Stimulated activated CD4-positive, alpha-beta T cell treated with anti-CD3 and anti-CD28 coated beads, Interleukin-1b, Interleukin-23, amount 100 ng/mL, for 1 hour (primary cell): Measurements from ENCODE around the gene TKT.
"Not testable (repeated sequence)": the region's sequence is repeated elsewhere in the genome, so short reads cannot be mapped to it uniquely, and the experiment has no call there.

ENCODE experiments used
- DNase-seq, 2 donors: peaks; one replicate each; pipeline ENCODE4 v3.0.0-alpha.2; 2020; ENCODE audit warnings: low read depth in 2 of 2

TKT gene

DNA sequence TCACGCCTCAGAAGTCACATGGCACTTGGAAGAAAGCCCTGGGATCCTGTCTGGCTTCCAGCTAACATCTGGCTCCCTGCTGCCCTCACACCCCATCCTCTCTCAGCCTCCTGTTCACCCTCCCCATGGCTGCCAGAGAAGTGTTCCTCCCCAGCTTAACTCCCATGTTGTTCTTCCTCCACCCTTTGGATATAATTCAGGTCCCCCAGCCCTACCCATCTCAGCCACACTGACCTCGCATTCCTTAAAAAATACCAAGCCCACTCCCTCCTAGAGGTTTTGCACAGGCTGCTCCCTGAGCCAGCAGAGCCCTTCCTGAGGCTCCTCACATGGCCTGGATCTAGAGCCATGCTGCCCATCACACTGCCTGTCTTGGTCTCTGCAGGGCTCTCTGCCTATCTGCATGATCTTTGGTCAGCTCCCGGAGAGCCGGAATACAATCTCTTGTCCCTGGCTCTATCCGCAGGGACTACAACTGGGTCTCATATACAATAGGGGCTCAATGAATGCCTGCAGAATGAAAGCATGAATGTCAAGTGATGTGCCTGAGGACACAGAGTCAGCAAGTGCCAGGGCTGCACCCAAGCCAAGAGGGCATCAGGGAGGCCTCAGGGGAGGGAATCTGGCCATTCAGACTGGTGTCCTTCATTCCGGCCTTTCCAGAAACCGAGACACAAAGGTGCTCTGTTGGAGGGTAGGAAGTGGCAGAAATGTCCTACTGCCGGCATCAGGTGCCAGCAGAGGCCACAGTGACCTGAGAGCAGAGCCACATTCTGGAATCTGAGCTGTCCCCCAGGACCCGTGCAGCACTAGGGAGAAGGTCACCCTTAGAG lies 3.8 kb upstream of the TKT start:
- DNase-seq: no peak

DNA sequence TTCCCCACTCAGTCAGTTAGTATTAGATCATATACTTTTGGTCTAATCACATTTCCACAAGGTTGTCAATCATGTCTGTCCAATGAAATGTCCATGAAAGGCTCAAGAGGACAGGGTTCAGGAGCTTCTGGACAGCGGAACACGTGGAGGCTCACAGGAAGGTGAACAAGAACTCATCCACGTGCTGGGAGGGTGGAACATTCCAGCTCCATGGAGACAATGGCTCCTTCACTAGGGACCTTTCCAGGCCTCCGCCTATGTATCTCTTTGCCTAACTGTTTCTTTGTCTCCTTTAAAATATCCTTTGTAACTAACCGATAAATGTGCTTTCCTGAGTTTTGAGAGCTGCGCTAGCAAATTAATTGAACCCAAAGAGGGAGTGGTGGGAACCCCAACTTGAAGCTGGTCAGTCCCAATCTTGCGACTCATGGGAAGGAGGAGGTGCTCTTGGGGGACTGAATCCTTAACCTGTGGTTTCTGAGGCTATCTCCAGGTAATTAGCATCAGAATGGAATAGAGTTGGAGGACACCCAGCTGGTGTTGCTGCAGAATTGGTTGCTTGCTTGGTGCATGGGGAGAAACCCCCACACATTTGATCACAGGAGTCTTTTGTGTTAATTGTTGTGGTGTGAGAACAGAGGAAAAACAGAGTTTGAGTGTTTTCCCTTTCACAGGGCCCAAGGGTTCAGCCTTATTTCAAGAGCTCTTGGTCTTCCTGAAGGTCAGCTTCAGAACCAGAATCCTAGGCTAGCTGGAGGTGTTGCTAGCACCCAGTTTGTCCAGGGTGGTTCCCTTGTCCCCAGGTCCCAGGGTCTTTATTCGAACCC lies 3.0 kb upstream of the TKT start:
- no peak for DNase-seq

DNA sequence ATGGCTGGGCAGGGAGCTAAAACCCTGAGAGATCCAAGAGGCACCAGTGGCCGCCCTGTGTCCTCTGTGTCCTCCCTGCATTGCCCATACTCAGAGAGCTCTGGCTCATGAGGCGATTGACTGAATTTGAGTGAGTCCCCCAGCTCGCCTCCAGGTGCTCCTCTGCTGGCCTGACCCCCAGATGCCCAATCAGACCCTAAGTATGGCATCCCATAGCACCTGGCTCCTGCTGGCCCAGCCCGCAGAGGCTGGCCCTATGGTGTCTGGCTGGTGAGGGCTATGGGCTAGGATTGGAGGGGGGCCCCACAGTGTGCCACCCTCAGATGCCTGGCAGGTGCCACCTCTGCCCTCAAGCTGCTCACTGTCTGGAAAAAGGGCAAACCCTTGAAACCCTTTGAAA lies 1.6 kb upstream of the TKT start:
- DNase-seq: no peak

DNA sequence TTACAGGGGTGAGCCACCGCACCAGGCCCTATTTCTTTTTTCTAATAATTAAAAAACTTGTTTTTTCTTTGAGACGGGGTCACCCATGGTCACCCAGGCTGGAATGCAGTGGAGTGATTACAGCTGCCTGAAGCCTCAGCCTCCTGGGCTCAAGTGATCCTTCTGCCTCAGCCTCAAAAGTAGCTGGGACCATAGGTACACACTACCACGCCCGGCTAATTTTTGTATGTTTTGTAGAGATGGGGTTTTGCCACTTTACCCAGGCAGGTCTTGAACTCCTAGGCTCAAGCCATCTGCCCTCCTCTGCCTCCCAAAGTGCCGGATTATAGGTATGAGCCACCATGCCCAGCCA lies 858 bp upstream of the TKT start:
- no peak for DNase-seq

DNA sequence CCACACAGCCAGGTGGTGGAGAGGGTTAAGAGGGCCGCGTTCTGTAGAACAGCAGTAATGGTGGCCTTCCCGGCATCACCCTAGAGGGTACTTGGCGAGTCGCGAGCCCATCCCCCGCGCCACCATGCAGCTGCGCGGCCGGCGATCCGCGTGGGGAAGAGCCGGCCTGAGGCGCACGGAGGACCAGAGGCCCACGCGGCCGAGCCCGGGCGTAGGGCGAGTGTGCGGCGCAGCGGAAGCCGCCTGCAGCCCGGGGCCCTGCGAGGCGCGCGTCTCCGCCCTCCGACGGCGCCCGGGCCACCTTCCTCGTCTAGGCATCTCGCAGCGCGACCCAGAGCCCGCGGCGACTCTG lies 423 bp downstream of the TKT start:
- peak in 1 of 2 donors; percentile 21 for DNase-seq

DNA sequence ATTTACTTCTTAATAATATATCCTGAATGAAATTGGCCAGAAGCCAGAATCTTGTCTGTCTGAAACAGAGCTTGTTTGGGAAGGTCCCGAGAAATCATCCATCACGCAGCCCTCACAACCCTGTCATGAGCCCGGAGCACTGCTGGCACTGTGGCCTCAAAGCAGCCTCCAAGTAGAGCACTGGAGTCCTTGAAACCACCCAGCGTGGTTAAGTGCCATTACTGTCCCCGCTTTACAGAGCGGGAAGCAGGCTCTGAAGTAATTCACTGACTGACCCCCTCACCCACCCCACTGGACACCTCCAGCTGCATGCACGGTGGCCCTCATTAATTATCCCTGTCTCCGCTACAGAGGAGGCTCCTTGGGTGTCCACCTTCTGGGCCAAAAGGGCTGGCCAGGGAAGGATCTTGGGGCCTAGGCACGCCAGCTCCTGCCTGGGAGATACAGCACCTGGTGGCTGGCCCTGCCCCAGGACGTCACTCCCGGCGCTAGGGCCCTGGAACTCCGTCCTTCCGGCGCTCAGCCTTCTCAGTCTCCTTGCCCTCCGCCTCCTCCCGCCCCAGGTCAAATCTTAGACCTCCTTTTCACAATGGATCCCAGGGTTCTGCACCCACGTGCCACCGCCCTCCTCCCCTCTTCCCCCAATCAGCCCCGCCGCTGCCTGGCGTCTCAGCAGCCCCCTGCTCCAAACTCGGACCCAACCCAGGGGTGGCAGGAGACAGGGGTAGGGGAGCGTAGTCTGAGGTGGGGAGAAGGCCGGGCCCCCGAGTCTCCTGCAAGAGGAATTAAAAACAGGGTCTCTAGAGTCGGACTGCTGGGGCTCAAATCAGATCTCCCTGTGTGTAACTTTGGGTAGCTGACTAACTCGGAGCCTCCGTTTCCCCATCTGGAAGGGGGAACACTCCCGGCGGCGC lies 1.1 kb downstream of the TKT start:
- peak in 1 of 2 donors; percentile 10 for DNase-seq

DNA sequence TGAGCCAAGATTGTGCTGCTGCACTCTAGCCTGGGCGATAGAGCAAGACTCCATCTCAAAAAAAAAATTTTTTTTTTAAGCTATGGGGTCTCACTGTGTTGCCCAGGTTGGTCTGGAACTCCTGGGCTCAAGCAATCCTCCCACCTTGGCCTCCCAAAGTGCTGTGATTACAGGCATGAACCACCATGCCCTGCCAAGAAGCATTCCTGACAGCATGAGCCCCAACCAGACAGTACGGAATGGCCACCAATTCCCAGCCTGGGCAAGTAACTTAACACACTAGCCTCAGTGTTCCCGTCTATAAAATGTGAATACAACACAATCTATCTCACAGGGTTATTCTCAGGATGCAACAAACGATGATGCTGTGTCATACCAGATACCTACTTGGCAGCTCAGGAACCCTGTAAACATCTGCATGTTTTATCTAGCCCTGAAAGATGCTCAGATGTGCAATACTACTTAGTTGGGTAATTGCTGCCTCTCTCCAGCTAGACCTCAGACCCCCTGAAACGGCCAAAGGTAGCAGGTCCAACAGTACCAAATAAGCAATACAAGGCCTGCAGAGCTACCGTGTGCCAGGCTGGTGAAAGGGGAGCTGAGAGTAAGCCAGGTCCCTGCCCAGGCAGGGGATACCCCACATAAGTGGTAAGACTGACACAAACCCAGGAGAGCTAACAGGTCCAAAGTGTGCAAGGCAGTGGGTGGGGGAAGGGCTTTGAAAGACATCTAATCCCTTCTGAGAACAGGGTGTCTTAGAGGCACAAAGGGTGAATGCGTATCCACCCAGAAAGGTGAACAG lies 1.9 kb downstream of the TKT start:
- no peak for DNase-seq

DNA sequence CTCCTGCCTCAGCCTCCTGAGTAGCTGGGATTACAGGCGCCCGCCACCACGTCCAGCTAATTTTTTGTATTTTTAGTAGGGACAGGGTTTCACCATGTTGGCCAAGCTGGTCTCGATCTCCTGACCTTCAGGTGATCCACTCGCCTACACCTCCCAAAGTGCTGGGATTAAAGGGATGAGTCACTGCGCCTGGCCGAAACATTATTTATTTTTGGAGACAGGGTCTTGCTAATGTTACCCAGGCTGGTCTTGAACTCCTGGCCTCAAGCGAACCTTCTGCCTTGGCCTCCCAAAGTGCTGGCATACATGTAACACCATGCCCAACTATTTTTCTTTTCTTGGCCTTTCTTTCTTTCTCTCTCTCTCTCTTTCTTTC lies 2.9 kb downstream of the TKT start:
- DNase-seq: not testable (repeated sequence)

DNA sequence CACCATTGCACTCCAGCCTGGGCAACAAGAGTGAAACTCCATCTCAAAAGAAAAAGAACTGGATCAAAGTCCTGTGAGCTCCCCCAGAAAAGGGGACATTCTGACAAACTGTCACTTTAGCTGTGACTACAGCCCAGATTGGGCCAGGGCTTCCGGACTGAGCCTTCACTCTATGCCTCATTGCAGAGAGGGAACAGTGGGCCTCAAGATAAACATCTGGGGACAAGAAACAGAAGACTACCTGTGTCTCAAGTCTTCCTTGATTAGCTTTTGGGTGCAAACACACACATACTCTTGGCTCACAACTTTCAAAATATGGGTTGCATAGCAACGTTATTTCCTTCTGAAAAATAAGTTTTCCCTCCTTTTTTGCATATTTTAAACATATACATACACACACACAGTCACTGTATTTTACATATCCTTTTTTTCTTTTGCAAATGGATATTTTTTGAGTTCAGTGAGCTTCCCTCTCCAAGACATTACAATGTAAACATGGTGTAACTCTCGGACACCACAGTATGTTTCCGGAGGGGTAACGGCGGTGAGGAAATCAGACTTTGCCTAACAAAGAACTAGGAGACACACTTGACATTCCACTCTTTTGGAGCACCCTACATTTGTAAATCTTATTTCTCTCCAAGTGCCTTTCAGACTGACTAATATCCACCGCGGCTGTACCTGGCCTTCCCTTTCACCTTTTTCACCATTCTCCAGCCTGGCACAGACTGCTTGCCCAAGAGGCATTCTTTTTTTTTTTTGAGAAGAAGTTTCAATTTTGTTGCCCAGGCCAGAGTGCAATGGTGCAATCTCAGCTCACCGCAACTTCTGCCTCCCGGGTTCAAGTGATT lies 3.5 kb downstream of the TKT start:
- no peak for DNase-seq

DNA sequence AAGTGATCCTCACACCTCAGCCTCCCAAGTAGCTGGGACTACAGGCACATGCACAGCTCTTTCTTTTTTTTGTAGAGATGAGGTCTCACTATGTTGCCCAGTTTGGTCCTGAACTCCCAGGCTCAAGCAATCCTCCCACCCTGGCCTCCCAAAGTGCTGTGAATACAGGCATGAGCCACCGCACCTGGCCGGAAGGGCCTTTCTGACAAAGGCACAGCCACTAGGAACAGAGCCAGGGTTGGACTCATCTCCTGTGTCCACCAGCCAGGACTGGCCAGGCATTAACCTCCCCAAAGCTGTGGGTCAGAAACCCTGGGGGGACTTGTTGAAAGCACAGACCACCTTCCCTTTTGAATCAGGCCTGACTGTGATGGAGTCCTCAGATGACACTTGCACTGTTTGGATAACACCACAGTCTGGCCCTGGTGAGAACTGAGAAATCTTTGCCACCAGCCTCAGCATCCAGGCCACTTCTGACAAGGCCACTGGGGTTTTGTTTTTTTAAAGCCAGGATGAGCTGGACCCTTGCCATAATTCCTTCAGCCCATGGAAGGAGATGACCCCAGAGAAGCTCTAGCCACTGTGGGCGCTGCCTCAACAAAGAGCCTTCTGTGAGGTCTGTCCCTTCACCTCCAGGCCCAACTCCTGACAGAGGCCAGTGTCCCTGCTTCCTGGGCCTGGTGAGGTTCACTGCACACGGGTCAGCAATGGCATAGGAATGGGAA lies 4.8 kb downstream of the TKT start:
- DNase-seq: no peak

DNA sequence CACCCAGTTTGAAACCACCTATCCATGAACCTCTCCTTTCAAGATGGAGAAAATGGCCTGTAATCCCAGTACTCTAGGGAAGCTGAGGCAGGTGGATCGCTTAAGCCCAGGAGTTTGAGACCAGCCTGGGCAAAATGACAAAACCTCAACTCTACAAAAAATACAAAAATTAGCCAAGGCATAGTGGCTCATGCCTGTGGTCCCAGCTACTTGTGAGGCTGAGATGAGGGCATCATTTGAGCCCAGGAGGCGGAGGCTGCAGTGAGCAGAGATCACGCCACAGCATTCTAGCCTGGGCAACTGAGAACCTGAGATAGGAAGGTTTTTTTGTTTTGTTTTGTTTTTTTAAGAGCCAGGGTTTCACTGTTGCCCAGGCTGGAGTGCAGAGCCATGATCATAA lies 5.4 kb downstream of the TKT start:
- DNase-seq: no peak

DNA sequence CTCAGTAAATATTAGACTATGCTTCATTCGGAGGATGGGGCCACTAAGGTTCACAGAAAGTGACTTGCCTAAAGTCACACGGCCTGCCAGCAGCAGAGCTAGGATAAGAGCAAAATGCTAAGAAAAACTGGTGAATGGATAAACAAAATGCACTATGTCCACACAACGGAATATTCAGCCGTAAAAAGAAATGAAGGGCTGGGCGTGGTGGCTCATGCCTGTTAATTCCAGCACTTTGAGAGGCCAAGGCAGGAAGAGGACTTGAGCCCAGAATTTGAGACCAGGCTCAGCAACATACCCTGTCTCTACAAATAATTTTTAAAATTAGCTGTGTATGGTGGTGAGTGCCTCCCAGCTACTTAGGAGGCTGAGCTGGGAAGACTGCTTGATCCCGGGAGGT lies 7.7 kb downstream of the TKT start:
- DNase-seq: no peak

DNA sequence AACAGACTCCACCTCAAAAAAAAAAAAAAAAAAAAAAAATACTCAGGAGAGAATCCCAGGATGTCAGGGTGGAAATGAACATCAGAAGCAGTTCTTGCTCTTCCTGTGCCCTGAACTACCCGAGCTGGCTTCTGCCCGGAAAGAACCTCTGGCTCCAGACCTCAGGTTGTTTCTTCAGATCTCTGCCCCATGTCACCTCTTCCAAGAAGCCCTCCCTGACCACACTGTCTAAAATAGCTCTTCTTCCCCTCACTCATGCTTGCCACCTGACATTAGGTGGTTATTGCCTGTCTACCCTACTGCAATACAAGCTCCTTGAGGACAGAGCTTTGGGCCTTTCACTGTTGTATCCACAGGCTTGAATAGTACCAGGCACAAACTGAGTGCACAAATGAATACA lies 8.2 kb downstream of the TKT start:
- DNase-seq: no peak

DNA sequence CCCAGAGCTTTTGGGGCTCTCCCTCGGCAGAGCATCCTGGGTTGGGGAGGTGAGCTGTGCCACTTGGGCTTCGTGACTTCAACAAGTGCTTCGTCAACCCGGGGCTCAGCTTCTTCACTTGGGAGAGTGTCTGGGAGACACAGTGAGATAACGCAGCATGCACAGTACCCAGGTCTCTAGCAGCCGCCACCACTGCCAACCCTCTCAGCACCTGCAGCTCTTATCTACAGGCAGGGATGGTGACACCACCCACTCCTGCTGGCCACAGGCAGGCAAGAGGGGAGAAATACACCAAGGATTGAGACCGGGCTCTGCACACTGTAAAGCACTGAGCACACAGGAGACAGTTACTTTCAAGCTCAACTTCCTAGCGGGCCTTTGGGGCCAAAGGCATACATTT lies 11.6 kb downstream of the TKT start:
- no peak for DNase-seq

DNA sequence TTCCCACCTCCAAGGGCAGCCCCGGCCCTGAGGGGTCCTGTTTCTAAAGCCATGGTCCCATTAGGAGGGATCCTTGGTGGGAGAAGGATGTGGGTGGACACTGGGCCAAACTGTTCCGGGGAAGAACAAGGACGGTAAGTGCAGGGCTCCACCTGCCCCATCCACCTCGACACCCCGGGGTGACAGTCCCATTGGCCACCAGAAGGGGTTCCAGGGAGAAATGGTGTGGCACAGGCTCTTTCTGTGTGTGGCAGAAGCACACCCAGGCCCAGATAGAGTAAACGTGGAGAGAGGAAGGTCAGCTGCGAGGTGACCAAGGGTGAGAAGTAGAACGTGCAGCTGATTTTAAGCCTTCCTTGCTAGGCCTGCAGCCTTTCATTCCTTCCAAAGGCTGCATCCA lies 12.0 kb downstream of the TKT start:
- DNase-seq: no peak

DNA sequence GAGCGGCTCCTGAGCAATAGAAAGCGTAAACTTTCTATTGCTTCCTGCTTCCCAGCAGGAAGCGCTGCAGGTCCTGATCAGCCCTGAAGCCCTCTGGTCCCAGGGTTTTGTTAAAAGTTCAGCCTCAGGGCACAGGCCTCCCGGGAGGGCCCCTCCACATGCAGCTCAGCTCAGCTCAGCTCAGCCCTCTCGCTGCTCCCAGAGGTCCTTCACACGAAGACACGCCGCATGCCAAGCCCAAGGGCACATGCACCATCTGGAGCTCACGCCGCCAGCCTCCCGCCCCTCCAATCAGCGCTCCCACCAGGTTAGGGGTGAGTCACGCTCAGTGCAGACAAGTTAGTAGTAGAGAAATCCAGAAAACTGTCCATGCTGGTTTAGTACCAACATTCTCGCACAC lies 12.7 kb downstream of the TKT start:
- DNase-seq: no peak

DNA sequence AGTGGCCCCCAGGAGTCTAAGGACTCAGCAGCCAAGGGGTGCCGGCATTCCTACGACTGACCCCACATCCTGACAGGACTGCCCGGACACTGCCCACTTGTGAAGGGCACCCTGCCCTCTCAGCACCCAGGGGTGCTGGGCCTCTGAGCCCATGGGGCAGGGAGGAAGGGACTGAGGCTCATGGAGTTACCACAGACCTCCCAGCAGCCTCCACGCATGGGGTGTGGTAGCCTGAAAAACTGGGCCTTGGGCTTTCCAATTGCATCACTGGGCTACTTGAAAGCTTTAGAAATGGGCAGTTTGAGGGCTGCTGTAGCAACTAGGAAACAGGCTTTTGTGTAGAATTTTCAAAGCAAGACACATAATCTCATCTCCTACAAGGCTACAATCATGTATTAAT lies 13.2 kb downstream of the TKT start:
- DNase-seq: no peak

DNA sequence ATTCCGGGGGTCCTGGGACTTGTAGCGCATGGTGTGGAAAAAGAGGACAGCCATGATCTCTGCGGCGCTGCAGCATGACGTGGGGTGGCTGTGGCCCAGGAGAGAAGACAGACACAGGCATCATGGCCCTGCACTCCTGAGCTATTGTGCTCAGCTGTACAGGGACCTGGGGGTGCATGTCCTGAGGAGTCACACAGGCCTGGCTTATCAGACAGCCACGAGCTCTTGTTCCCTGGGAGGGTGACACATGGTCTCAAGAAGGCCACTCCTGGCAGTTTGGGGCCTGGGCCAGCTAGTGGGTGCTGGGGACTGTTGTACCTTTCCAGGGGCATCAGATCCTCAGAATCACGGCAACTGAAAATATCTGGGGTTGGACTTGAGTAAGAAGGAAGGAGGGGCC lies 13.7 kb downstream of the TKT start:
- DNase-seq: no peak

DNA sequence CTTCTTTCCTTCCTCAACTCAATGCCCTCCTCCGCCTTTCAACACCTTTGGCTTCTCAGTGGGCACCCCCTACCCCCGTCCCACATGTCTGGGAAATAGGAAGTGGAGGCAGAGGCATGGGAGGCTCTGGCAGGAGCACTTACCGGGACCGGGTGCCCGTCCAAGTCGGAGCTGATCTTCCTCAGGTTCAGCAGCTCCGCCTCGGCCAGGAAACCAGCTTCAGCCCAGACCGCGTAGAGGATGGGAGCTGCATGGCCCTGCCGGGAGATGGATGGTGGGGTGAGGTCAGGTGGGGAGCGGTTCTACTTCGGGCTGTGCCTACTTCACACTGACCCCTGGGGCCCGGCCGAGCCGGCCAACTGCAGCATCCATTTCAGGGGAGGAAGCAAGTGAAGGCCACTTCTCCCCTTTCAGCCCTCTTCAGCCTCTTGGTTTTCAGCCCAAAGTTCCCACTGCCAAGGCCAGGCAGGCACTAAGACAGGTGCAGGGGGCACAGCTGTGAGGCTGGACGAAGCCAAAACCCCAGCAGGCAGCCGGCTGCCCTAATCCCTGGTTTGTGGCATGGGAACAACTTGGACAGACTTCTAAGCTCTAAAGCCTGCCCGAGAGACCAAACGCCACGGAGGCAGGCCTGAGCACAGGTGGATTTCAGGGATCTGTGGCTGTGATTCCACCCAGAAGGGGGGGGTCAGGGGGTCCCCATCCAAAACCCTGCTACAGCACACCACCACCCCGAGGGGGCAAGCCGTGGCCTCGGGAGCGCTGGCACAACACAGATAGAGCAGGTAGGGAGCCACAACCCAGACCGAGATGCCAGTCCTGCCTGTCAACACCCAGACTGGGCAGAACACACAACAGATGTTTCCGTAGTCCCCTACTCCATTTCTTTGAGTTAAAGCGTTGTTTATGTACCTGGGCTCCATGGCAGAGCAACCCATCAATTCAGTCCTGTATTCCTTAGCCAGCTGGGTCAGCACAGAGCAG lies 14.5 kb downstream of the TKT start:
- no peak for DNase-seq
